BE2C (cell line): Measurements from ENCODE around the gene CLEC16A.

Experiments used
- DNase-seq: peaks from one replicate; pipeline ENCODE4 v3.0.0-alpha.2; 2020
- H3K27me3 ChIP-seq: fragments of 250-450 bp; sonication (Bioruptor Pico); 2 replicates; pipeline ENCODE4 v1.5.1; 2020; ENCODE audit warnings: mild to moderate bottlenecking
- H3K36me3 ChIP-seq: fragments of 250-450 bp; sonication (Bioruptor Pico); 2 replicates; pipeline ENCODE4 v1.5.1; 2020; ENCODE audit warnings: mild to moderate bottlenecking
- H3K4me1 ChIP-seq: fragments of 250-450 bp; sonication (Bioruptor Pico); 2 replicates; pipeline ENCODE4 v1.5.1; 2020
- H3K4me3 ChIP-seq: 2 replicates; pipeline ENCODE4 v1.5.1; 2011; ENCODE audit warnings: low read depth, low read length
- H3K9me3 ChIP-seq: fragments of 250-450 bp; sonication (Bioruptor Pico); 2 replicates; pipeline ENCODE4 v1.5.1; 2020
- CTCF ChIP-seq: IDR thresholded peaks from 2 replicates; pipeline ENCODE4 v1.5.1; 2012; ENCODE audit warnings: mild to moderate bottlenecking, low read depth, low read length

CLEC16A gene

GRCh38 chr16:11129378-11129781 is 185.0 kb downstream of the CLEC16A start:
- no peak overlapping the region for H3K4me3 ChIP-seq
- no peaks in the 10 kb centered on the region for H3K9me3 ChIP-seq
- peak; percentile 81 for DNase-seq
- H3K27me3 ChIP-seq, result no peaks in the 10 kb centered on the region
- H3K36me3 ChIP-seq, result peaks cover 7% of the 10 kb centered on the region
- TF ChIP-seq CTCF, result no peak
- peaks cover 35% of the 10 kb centered on the region for H3K4me1 ChIP-seq

GRCh38 chr16:11130978-11131665 is 186.8 kb downstream of the CLEC16A start:
- Histone ChIP-seq H3K4me1 (peaks cover 42% of the 10 kb centered on the region), H3K27me3 (no peaks in the 10 kb centered on the region), H3K36me3 (peaks cover 6% of the 10 kb centered on the region), H3K4me3 (no peak overlapping the region), H3K9me3 (no peaks in the 10 kb centered on the region)
- no peak for DNase-seq
- TF ChIP-seq CTCF, result no peak

GRCh38 chr16:11131706-11132105 is 187.3 kb downstream of the CLEC16A start:
- Histone ChIP-seq H3K9me3 (no peaks in the 10 kb centered on the region), H3K36me3 (peaks cover 6% of the 10 kb centered on the region), H3K4me3 (no peak overlapping the region), H3K4me1 (peaks cover 48% of the 10 kb centered on the region), H3K27me3 (no peaks in the 10 kb centered on the region)
- TF ChIP-seq CTCF, result no peak
- DNase-seq, result no peak

- H3K4me1 ChIP-seq, result peaks cover 50% of the 10 kb centered on the region
- no peak overlapping the region for H3K4me3 ChIP-seq
- DNase-seq, result no peak
- no peak for TF ChIP-seq CTCF
- no peaks in the 10 kb centered on the region for H3K27me3 ChIP-seq
- H3K9me3 ChIP-seq, result no peaks in the 10 kb centered on the region
- peaks cover 3% of the 10 kb centered on the region for H3K36me3 ChIP-seq
Measured at GRCh38 chr16:11133344-11133943, 189.1 kb downstream of the CLEC16A start.

GRCh38 chr16:11134722-11135463 is 190.5 kb downstream of the CLEC16A start:
- Histone ChIP-seq H3K4me1 (peaks cover 41% of the 10 kb centered on the region), H3K27me3 (no peaks in the 10 kb centered on the region), H3K36me3 (no peaks in the 10 kb centered on the region), H3K9me3 (no peaks in the 10 kb centered on the region), H3K4me3 (no peak overlapping the region)
- no peak for DNase-seq
- no peak for TF ChIP-seq CTCF

GRCh38 chr16:11135464-11135973 is 191.2 kb downstream of the CLEC16A start:
- no peak for DNase-seq
- TF ChIP-seq CTCF, result no peak
- H3K4me3 ChIP-seq, result no peak overlapping the region
- H3K4me1 ChIP-seq, result peaks cover 35% of the 10 kb centered on the region
- no peaks in the 10 kb centered on the region for H3K9me3 ChIP-seq
- H3K27me3 ChIP-seq, result no peaks in the 10 kb centered on the region
- H3K36me3 ChIP-seq, result no peaks in the 10 kb centered on the region
